Sigmoid colon (tissue), 4 donors: ENCODE measurements around the gene MACROH2A1.

ENCODE experiments used
- CTCF ChIP-seq, 4 experiments: fragments of 450-650 bp in 3 of 4; fragments of 200-600 bp in 1 of 4; IDR thresholded peaks; one replicate each; pipeline ENCODE4 v1.5.1; 2016 to 2019; ENCODE audit warnings: antibody characterized with exemption in 4 of 4, mild to moderate bottlenecking in 3 of 4, moderate library complexity in 2 of 4
- POLR2A ChIP-seq, 2 donors: fragments of 450-650 bp; IDR thresholded peaks; one replicate each; pipeline ENCODE4 v1.6.1; 2016; ENCODE audit warnings: antibody characterized with exemption in 2 of 2, mild to moderate bottlenecking in 2 of 2, moderate library complexity in 2 of 2
- POLR2AphosphoS5 ChIP-seq, 4 donors: sonication (generic); formaldehyde crosslinking; IDR thresholded peaks; one replicate each; pipeline ENCODE4 v1.6.1; 2017; ENCODE audit warnings: antibody characterized with exemption in 4 of 4

- TF ChIP-seq CTCF (IDR thresholded peaks at IDR 0.05) (no peak), POLR2A (IDR thresholded peaks at IDR 0.05) (no peak), POLR2AphosphoS5 (IDR thresholded peaks at IDR 0.05) (no peak)
Measured at GRCh38 chr5:135322744-135323143, 76.3 kb downstream of the MACROH2A1 start.
